HG02588 (cell line): Measurements from ENCODE around the gene SNX11.

Source experiments
- ATAC-seq: cut with Tn5 transposase; IDR thresholded peaks from one replicate; pipeline ENCODE4 v1.9.1; 2021; ENCODE audit warnings: mild to moderate bottlenecking, moderate library complexity; ENCODE audit not compliant: unreplicated experiment

SNX11 gene

DNA sequence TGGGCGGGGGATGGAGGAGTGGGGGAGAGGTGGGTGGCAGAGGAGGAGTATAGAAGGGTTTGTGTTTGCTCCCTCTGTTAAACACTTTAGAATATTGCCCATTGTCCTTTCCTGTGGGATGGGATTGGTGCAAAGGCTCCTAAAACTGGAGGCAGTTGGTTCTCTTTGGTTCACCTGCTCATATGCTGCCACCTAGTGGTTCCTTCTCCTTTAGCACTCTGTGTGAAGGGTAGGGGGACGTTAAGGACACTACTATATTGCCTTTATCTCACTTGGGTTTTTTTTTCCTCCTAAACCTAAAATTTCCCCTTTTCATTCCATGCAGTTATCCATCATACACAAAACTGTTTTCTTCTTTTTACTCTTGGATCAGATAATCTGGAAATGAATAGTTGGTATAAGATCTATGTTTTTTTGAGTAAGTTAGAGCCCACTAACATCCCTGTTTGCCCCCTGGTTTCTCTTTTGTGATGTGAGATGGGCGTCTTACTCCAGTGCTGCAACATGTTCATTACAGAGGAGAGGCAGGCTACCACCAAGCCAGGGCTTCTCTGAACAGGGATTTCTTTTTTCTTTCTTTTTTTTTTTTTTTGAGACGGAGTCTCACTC is 23.8 kb downstream of the SNX11 start:
- no peak for ATAC-seq

DNA sequence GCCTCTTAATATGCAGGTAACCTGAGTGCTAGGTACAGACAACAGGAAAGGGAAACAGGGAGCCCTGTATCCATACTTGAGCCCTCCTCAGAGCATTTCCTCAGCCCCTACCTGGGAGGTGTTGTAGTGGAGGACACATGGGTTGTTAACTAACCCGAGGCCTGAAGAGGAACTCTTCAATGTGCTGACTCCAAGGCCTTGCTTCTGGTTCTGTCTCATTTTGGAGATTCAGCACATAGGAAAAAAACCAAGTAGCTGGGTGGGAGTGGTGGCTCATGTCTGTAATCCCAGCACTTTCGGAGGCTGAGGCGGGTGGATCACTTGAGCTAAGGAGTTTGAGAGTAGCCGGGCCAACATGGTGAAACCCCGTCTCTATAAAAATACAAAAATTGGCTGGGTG is 24.8 kb downstream of the SNX11 start:
- no peak for ATAC-seq

DNA sequence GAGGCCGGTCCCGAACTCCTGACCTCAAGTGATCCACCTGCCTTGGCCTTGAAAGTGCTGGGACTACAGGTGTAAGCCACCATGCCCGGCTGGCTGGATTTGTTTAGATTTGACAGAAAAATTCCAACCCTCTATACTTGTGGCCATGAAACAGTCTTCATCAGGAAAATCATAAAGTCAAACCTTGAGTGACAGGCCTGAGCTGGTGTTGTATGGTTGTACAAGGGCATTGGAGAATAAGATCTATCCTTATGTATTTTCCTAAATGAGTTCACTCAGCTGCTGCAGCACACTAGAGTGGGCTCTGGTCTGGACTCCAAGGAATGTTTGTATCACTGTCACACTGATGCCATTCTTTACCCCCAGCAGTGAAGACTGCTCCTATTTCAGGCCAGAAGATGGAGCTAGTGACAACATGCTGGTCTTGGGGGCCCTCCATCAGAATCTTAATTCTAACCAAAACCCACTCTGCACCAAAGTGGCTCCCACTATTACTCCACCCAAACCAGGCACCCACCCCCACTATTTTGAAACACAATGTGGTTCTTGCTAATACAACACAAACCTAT is 27.4 kb downstream of the SNX11 start:
- ATAC-seq, result no peak

DNA sequence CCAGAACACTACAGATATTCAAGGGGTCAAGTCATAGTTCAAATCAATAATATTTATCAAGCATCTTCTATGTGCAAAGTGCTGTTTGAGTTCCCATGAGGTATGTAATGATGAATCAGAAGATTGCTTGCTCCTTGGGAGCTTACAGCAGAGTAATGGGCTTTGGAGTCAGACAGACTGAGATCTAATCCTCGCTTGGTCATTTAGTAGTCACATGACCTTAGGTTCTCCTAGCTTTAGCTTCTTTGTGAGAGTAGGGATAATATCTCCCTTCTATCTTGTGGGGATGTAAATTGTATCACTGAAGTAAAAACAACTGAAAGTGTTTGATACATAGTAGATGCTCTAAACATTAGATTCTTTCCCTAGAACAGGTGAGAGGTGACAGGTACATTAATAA is 30.1 kb downstream of the SNX11 start:
- no peak for ATAC-seq

DNA sequence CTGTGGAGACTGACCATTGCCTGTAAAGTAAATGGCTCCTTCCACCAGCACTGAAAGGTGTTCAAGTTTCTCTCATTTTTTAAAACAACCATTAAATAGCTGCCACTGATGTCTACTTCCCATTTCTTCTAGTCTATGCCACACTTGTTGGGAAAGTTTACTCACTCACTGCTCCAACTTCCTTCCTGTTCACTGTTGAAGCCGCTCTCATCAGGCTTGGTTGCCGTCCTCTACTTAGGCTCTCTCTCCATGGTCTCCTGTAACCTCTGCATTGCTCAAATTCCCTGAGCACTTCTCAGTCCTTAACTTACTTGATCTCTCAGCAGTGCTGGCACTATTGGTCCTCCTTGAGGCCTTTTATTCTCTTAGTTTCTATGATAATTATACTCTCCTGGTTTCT is 32.4 kb downstream of the SNX11 start:
- ATAC-seq, result no peak

DNA sequence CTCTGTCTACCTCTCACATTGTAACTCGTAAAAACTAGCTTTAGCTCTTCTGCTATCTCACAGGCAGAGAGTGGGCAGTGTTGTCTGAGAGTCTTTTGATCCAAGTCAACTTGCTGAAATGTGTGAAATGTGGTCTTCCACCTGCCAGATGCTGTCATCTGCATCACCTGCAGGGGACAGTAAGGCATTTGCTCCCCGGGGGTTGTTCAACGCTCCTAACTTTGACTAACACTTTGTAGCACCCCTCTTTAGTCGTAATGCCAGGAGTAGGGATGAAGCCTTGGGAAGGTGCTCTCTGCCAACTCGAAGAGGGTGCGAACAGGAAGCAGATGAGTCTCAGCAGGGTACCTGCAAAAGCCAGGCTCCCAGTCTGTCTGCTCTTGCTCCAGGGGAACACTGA is 36.1 kb downstream of the SNX11 start:
- ATAC-seq, result no peak

DNA sequence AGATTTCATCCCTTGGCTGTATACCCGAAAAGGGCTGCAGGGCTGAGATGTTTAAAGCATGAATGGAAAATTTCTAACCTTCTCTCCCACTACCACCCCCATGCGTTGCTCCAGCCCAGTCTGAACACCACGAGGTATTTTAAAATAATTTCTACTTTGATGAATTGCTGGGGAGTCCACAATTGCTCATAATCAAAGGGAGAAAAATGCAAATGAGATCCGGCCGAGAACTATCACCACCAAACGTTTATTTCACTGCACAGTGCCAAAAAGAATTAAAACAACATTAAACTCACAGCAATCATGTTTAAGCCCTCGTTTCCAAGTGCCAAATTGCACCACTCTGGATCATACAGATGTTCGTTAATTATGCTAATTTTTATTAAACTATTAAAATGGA is 36.7 kb downstream of the SNX11 start:
- ATAC-seq, result no peak

DNA sequence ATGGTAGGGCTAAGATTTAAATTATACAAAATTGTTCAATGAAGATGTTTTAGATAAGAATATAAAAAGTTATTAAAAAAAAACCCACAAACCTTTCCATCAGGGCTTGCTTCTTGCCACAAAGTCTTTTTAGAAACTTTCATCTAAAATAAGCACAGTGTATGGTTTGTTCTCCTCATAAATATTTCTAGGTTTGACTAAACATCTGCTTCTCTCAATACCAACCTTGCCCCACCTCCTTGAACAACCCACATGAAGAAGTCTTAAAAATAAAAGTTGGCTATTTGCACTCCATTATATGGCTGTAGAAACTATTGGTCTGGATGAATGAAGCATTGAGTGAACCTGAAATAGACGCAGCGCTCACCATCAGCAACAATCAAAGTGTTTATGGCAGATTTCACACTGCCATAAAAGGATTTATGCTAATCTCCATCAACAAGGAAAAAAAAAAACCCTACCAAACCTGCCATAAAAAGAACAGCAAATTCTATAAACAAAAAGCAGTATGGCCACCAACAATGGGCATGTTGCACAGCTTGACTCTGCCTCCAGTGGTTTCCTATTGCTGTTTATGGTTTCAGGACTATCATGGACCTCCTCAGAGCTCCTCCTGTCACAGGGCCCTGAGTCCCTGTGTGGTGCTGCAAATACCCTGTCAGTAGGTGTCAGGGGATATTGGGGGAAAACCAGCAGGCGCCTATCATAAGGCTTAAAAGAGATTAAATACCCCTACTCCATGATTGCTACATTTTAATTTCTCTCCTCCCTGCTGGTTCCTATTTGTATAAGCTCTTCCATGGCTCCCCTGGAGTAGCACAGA is 37.6 kb downstream of the SNX11 start:
- ATAC-seq, result no peak

DNA sequence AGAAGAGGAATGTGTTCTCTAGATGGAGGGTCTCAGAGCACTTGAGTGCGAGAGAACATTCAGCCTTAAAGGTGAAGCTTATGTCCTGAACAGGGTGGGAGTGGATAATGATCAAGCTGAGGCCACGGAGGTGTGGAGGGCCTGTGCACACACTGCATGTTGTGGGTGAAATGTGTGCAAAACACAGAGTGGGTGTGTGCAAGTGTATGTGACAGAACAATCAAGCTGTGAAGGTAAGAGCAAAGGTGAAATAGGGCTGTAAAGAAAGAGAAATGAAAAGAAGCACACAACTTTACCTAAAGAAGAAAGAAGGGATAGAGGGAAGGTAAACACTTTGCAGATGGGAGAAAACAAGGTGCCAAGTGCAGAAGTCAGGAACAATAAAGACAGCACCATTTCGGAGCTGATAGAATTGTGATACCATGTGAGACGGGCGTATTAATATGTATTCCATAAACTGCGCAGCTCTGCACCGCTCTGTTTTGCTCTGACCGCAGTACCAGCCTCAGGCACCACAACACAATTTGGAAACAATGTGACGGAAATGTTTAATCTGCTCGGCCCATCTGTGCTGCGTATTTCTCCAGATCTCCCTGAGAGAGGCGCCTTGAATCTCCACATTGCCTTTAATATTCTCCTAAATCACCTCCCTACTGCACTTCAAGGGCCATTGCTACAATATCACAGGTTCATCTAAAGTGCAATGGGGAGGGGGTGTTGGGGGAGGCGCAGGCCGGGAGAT is 40.6 kb downstream of the SNX11 start:
- ATAC-seq, result no peak

DNA sequence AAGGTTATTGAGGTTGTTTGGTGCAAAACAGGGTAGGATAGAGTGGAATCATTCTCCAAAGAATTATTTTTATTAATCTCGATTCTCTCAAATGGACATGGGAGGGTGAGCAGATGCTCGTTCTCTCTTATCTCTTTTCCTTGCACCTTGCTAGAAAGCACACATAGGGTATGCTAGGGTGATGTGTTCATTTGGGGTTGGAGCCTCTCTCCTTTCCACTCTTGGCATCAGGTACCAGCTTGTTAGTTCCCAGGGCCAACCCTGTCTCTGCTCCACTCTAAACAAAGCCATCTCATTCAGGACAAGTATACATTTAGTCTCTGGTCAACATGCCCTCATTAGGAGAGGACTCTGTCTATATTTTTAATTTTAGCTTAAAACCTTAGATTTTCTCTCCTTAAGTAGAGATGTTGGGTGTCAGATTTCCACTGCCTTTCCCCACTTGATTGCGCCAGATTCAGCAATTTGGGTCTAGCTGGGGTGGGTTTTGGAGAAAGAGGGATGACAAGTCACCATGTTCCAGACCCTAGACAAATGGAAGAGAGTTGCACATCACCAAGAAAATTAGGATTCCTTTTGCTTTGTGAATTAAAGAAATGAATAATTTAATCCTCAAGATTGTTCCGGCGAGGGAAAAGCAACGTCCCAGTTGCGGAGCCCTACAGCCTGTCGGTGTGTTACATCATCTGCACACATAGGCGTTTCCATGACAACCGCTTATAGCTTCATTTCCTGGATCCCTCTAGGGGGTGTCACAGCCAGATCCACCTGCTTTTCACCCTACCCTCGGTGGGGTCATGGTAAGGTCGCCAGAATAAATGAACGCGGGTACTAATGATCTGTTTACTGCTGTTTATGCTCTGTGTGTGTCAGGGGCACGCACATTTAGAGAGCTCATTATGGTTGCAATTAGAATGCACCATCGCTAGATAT is 41.6 kb downstream of the SNX11 start:
- no peak for ATAC-seq

DNA sequence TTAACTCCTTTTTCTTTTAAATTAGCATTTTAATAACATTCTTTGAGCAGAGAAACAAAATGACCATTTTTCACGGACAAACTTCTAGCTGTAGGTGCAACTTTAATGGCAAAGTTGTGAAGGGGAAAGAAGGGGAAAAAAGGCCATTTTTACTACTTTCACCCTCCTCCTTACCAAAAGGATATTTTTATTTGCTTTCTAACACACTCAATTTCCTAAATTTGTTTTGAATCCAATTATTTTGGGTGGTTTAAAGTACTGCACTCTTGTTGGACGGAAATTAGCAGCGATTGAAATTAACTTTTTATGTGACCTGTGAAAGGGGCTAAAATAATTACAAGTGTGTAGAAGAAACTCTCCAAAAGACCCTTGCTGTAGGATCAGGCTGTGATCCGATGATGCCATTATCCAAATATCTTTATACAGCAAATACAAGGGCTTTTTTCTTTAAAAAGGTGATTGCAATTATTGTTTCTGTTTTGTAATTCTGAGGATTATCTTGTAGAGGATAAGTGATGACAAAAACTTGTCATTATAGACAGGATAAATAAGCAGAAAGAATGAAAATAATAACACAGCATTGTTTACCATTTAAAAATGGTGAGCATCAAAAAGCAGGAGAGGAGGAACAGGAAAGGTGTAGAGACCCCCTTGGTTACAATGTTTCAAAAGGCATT is 42.4 kb downstream of the SNX11 start:
- ATAC-seq, result no peak

DNA sequence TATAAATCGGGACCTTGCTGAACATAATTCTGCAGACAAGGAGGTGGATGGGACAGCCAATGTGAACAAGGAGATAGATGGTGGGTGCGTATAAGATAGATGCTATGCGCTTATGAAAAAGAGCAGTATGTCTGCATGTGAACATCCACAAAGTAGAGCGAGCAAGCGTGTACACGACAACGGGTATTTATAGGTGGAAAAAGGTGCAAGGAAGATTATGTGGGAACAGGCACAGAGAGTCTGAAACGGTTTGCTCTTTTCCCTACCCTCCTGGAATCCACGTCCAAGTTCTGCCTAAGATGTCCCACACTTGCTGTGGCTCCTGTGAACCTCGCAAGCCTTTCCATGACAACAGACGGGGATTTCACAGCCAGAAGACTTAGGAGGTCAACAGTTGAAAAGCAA is 43.0 kb downstream of the SNX11 start:
- ATAC-seq, result no peak

DNA sequence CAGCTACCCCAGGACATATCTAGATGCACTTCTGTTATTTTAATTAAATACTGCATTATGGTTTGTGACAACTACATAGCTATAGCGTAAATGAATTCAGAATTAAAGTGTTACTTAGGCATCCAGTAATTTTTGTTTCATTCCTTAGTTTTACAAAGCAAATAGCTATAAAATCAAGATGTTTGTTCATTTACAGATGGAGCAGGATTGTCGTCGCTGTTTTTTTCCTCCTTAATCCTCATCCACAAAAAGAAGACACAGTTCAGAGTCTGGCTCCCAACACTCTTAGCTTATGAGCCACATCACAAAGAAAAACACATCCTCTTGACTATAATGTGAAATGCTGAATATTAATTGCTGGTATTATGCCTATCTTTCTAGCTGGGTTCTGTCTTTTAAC is 43.7 kb downstream of the SNX11 start:
- no peak for ATAC-seq

DNA sequence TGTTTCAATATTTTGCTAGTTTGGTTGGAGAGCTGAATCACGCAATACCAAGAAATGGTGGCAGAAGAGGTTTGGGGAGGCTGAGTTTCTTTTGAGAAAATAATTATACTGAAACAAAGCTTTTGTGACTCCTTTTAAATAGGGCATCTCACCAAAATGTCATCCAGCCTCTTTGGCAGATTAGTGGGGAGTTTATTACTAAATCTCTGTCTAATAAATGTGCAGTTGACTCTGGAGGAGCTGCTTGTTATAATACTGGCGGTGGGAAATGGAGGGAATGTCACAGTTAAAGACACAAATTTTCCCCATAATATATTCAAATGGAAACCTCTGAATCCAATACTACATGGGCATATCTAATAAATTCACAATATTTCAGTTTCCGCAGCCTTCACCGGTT is 44.7 kb downstream of the SNX11 start:
- ATAC-seq, result no peak

DNA sequence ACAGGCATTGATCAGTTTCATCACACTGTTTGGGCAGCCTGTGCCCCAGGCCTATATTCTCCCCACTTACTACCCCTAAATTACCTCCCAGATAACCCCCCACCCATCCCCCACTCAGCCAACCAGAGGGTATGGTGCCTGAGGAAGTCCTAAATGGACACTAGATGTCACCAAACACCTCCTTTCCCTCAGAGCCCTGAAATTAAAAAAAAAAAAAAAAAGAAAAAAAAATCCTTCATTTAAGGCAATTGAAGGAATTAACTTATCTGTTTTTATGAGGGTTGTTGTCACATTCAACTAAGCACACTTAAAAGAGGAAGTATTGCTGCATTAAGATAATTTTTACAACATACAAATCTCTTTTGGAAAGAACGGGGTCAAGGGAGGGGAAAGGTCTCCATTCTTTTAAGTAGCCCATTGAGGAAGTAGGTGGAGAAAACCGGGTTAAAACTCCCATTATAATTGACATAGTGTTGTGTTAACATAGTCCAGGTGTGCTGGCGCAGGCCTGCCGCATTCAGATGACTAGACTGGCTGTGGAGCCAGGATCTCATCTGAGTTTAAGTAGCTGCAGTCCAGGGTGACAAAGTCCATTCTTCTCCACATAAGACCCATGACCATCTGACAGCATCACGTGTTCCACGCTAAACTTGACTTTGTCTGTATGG is 46.3 kb downstream of the SNX11 start:
- no peak for ATAC-seq

DNA sequence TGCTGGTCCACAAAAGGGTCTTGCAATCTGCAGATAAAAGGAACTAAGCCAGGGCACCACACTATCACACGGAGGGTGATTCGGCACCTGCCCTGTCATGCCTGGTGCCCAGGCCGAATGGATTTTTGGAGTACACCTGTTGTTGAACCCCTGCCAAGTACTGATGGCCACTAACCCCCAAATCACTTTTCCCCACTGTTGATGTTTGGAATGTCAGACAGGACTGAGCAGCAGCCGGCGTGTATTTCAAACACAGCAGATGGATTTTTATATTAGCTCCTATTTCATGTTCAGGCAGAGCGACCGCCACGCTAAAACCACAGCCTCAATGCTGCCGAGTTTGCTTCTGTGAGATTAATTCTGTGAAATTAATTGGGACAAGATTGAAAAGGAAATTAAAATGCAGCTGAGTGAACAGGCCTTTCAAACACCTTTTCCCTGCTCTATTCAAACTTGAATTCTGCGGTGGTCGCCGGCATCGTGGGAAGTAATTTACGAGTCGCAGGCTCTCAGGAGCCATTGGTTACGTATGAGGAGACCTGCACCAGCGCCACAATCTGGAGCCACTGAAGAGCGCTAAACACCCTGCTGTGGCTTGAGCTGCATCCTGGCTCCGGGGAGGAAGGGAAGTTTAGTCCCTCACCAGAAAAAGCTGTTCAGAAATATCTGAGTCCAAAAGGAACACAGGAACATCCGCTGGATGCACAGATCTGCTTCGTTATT is 48.5 kb downstream of the SNX11 start:
- no peak for ATAC-seq

DNA sequence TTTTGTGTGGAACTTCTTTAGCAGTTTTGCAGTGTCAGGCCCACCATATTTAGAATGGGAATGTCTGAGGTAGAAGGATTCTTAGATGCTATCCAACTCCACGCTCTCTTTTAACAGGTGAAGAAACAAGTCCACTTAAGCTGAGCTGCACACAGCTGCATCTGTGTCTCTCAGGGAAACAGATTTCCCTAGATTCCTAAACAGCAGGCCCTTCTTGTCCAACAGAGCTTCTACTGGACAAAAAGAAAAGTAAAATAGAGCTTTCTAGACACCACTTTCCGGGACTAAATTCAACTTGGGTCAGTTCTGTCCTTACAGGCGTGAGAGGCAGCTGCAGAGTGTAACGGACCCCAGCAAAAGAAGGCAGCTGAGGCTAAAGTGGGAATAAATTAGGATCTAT is 51.7 kb downstream of the SNX11 start:
- no peak for ATAC-seq

DNA sequence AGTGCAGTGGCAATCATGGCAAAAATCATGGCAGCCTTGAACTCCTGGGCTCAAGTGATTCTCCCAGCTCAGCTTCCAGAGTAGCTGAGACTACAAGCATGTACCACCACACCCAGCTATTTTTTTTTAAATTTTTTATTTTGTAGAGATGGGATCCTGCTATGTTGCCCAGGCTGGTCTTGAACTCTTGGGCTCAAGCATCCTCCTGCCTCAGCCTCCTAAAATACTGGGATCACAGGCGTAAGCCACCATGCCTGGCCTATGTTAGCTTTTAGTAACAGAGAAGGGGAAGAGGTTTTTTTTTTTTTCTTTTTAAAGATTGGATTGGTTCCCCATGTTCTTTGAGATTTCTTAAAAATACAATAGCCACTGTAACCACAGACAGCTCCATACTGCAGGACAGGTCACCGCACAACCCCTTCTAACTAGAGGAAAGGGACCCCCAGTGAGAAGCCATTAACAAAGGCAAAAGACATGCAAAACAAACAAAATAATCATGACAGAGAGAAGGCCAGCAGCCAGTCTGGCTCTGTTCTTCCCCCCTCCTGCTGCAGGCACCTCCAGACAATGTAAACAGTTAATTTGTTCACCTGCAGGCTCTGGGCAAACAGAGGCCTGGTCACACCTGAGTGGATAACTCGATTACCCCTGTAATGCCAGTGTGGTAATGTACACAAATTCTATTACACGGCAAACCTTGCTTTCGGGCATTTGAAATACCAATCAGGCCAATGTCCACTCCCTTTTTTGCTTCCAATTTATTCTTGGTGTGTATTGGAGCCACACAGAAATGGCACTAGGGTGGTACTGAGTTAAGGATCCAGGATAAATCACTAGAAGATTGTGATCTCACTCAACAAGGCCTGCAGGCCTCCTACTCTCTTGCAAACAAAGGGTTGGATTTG is 52.9 kb downstream of the SNX11 start:
- no peak for ATAC-seq
